ENCODE results near the gene SEMA3B. TPM values are rescaled to one million over a fixed set of nuclear protein-coding genes. Genes with fewer than 3 reads are reported as not detected.
"Not testable (repeated sequence)": the region's sequence is repeated elsewhere in the genome, so short reads cannot be mapped to it uniquely, and the experiment has no call there.

Gene SEMA3B
- total RNA-seq, 1 donor from 2014 or later: 0.66 TPM

GRCh38 chr3:50258029-50258680 is 10.8 kb upstream of the SEMA3B start:
- DNase-seq (ENCODE audit: low read depth, low spot score): no peak

GRCh38 chr3:50258979-50259378 is 10.0 kb upstream of the SEMA3B start:
- no peak for DNase-seq (ENCODE audit: low read depth, low spot score)

GRCh38 chr3:50259432-50260026 is 9.4 kb upstream of the SEMA3B start:
- DNase-seq (ENCODE audit: low read depth, low spot score): no peak

GRCh38 chr3:50260027-50260941 is 8.7 kb upstream of the SEMA3B start:
- DNase-seq (ENCODE audit: low read depth, low spot score): peak; percentile 63

- no peak for DNase-seq (ENCODE audit: low read depth, low spot score)
Observed at GRCh38 chr3:50260942-50261441, 8.0 kb upstream of the SEMA3B start.

GRCh38 chr3:50261505-50261904 is 7.4 kb upstream of the SEMA3B start:
- no peak for DNase-seq (ENCODE audit: low read depth, low spot score)

- not testable (repeated sequence) for DNase-seq (ENCODE audit: low read depth, low spot score)
Observed at GRCh38 chr3:50262200-50262599, 6.7 kb upstream of the SEMA3B start.

GRCh38 chr3:50262778-50263177 is 6.2 kb upstream of the SEMA3B start:
- no peak for DNase-seq (ENCODE audit: low read depth, low spot score)

- no peak for DNase-seq (ENCODE audit: low read depth, low spot score)
Observed at GRCh38 chr3:50263478-50264382, 5.2 kb upstream of the SEMA3B start.

GRCh38 chr3:50264383-50264963 is 4.5 kb upstream of the SEMA3B start:
- DNase-seq (ENCODE audit: low read depth, low spot score): no peak

GRCh38 chr3:50264964-50265485 is 3.9 kb upstream of the SEMA3B start:
- DNase-seq (ENCODE audit: low read depth, low spot score): no peak

GRCh38 chr3:50265571-50265970 is 3.4 kb upstream of the SEMA3B start:
- no peak for DNase-seq (ENCODE audit: low read depth, low spot score)

GRCh38 chr3:50266017-50266416 is 2.9 kb upstream of the SEMA3B start:
- no peak for DNase-seq (ENCODE audit: low read depth, low spot score)

GRCh38 chr3:50266836-50267235 is 2.1 kb upstream of the SEMA3B start:
- DNase-seq (ENCODE audit: low read depth, low spot score): no peak

GRCh38 chr3:50267280-50267913 is 1.6 kb upstream of the SEMA3B start:
- DNase-seq (ENCODE audit: low read depth, low spot score): no peak

- no peak for DNase-seq (ENCODE audit: low read depth, low spot score)
Observed at GRCh38 chr3:50268276-50268675, 671 bp upstream of the SEMA3B start.

- no peak for DNase-seq (ENCODE audit: low read depth, low spot score)
Observed at GRCh38 chr3:50269460-50269859, 513 bp downstream of the SEMA3B start.

- DNase-seq (ENCODE audit: low read depth, low spot score): no peak
Observed at GRCh38 chr3:50269977-50270413, 1.0 kb downstream of the SEMA3B start.

- no peak for DNase-seq (ENCODE audit: low read depth, low spot score)
Observed at GRCh38 chr3:50270422-50271224, 1.7 kb downstream of the SEMA3B start.

All from pulmonary artery endothelial cell (primary cell).